Gastrocnemius medialis (tissue), 4 donors: ENCODE measurements around the gene ST14.

Experiments used
- CTCF ChIP-seq, 5 experiments: fragments of 450-650 bp in 3 of 5; fragments of 200-600 bp in 2 of 5; sonication (generic) in 2 of 5; IDR thresholded peaks in 4 of 5; conservative IDR thresholded peaks in 1 of 5; 1 replicate in 4 of 5; 2 replicates in 1 of 5; pipeline ENCODE4 v1.5.1; 2016 to 2019; ENCODE audit warnings: antibody characterized with exemption in 5 of 5, mild to moderate bottlenecking in 3 of 5, moderate library complexity in 3 of 5
- POLR2A ChIP-seq, 2 donors: fragments of 450-650 bp; IDR thresholded peaks; one replicate each; pipeline ENCODE4 v1.6.1; 2017; ENCODE audit warnings: antibody characterized with exemption in 2 of 2, mild to moderate bottlenecking in 2 of 2, moderate library complexity in 2 of 2

- peak; percentile 59 to 80 (median 74) for TF ChIP-seq CTCF (IDR thresholded peaks at IDR 0.05 in 4 of 5, conservative IDR thresholded peaks at IDR 0.05 in 1 of 5)
- no peak for TF ChIP-seq POLR2A (IDR thresholded peaks at IDR 0.05)
Measured at GRCh38 chr11:130131961-130132850, 27.4 kb upstream of the ST14 start.
